ENCODE measurements around the gene SLC25A45.

The SLC25A45 gene

DNA sequence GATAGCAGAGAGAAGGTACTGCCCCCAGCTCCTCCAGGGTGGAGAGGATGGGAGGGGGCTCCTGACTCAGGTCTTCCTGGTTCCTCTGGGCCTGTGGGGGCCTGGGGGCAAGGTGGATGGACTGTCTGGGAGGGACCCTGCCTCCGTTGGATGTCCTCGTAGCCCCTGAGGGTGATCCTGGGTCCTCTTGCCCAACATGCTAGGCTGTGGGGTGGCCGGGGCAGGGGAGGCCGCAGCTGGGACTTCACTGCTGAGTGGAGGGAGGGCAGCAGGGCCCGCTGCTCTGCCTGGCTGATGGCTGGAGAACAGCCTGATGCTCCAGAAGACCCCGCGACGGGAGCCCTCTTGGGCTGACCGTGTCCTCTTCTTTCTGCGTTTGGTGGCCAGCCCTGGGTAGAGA lies 17.4 kb upstream of the SLC25A45 start:
- no peak overlapping the region for H3K4me3 Mint-ChIP-seq
- H3K27ac Mint-ChIP-seq = no peak overlapping the region
- no peaks in the 10 kb centered on the region for H3K27me3 Mint-ChIP-seq
- H3K4me1 Mint-ChIP-seq = peaks cover 9% of the 10 kb centered on the region
- peaks cover 6% of the 10 kb centered on the region for H3K36me3 Mint-ChIP-seq
- no peaks in the 10 kb centered on the region for H3K9me3 Mint-ChIP-seq

DNA sequence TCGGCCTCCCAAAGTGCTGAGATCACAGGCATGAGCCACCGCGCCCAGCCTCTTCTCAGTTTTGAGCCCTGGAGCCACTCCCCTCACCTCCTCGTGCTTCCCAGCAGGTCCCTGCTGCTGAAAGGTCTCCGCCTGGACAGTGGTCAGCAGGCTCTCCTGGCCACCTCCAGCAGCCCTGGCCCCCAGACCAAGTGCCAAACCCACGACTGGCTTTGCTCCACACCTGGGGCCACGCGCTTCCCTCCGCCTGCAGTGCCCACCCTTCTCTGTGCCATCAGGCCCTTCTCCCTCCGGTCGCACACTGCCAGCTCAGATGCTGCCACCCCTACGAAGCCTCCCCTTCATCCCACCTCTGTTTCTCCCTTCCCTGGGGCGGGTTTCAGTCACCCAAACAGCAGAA lies 16.8 kb upstream of the SLC25A45 start:
- H3K4me3 Mint-ChIP-seq = no peak overlapping the region
- peaks cover 9% of the 10 kb centered on the region for H3K4me1 Mint-ChIP-seq
- no peaks in the 10 kb centered on the region for H3K9me3 Mint-ChIP-seq
- H3K27ac Mint-ChIP-seq = no peak overlapping the region
- H3K36me3 Mint-ChIP-seq = peaks cover 6% of the 10 kb centered on the region
- no peaks in the 10 kb centered on the region for H3K27me3 Mint-ChIP-seq

DNA sequence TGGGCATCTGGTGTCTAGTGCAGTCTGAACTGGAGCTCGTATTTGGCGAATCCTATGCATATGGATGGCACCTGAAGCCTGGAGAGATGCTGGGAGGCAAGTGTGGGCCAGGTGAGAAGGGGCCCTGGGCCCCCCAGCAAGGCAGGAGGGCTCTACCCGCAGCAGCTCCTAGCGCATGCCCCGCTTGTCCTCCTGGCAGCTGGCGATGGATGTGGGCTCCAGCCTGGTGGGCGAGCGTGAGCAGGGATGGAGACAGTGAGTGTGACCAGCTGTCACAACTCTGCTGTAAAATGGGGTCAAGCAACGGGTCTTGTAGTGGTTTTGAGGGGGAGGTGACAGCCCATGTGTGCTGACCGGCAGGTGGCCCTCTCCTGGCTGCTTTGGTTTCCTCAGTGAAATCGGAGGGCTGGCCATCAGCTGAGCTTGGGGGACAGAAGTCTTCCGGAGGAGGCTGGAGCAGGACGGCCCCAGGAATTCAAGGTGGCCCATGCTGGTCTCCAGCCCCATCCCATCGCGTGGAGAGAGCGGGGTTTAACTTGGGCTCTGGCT lies 16.0 kb upstream of the SLC25A45 start:
- Mint-ChIP-seq H3K36me3 (peaks cover 6% of the 10 kb centered on the region), H3K27ac (no peak overlapping the region), H3K4me3 (no peak overlapping the region)

DNA sequence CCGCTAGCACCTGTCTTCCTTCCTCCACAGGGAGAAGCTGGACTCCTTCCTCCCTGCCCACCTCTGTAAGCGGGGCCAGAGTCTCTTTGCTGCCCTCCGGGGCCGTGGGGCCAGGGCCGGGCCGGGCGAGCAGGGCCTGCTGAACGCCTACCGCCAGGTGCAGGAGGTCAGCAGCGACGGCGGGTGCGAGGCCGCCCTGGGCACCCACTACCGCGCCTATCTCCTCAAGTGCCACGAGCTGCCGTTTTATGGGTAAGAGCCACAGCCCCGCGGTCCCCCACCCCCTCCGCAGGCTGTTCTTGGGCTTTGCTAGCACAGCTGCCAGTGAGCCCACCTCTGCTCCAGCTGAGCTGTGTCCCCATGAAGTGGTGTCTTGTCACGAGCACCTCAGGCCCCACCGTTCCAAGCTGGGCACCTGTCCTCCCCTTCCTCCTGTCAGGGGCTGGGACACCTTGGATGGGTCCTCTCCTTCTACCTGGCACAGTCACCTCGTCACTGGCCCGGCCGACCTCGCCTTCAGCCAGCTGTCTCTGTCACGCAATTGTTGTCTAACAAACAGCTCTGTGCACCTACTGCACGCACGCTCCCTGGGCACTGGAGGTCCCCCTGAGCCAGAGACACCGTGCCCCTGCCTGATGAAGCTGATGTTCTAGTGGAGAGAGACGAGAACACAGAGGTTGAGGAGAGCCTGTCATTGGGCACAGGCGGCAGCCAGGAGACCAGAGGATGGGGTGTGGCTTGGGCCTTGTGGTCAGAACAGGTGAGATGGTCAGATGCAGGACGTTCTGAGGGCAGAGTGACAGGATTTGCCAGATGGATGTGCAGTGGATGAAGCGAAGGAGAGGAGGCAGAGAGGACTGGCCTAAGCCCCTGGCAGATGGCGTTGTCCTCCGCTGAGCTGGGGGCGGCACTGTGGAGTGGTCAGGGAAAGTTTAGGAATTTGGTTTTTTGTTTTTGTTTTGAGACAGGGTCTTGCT lies 14.6 kb upstream of the SLC25A45 start:
- peaks cover 4% of the 10 kb centered on the region for H3K4me1 Mint-ChIP-seq
- no peak overlapping the region for H3K4me3 Mint-ChIP-seq
- H3K36me3 Mint-ChIP-seq = peaks cover 6% of the 10 kb centered on the region
- no peaks in the 10 kb centered on the region for H3K9me3 Mint-ChIP-seq
- no peaks in the 10 kb centered on the region for H3K27me3 Mint-ChIP-seq
- H3K27ac Mint-ChIP-seq = peak overlapping the region; percentile 15

More for the DNA sequence above, 16.0 kb upstream of the SLC25A45 start:
- Mint-ChIP-seq H3K4me1 (peaks cover 6% of the 10 kb centered on the region), H3K27me3 (no peaks in the 10 kb centered on the region), H3K9me3 (no peaks in the 10 kb centered on the region)

DNA sequence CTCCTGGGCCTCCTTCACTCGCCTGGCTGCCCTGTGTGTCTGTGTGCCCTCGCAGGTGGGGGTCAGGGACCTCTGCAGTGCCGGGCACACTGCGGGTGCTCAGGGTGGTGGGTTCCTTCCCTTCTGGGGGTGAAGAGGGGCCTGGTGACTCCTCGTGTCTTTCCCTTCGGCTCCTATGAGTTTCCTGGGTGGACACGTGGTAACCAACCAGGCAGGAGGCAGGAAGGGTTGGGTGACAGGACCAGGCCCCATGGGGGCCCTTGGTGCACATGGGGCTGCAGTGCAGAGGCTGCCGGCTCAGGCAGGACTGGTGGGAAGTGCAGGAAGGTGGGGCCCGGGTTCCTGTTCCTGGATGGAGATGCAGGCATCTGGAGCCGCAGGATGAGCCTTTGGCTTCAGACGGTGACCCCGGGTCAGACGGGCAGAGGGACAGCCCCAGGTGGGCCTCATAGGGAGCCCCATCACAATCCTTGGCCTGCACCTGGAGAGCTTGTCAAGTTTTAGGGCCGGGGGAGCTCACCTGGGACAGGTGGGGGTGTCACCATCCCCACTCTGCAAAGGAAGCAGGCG lies 13.6 kb upstream of the SLC25A45 start:
- peaks cover 6% of the 10 kb centered on the region for H3K36me3 Mint-ChIP-seq
- H3K4me3 Mint-ChIP-seq = no peak overlapping the region
- H3K4me1 Mint-ChIP-seq = peaks cover 2% of the 10 kb centered on the region
- no peaks in the 10 kb centered on the region for H3K9me3 Mint-ChIP-seq
- no peak overlapping the region for H3K27ac Mint-ChIP-seq
- H3K27me3 Mint-ChIP-seq = no peaks in the 10 kb centered on the region

DNA sequence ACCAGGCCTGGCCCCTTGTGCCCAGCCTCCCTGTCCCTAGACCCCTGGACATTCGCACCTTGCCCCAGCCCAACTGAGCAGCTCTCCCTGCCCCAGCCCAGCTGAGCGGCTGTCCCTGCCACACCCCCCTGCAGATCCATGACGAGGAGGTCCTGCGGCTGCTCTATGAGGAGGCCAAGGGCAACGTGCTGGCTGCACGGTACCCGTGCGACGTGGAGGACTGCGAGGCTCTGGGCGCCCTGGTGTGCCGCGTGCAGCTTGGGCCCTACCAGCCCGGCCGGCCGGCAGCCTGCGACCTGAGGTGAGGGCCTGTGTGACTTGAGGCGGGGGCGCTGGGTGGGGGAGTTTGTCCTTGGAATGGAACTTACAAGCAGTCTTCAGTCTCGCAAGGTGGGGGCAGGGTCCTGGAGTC lies 11.7 kb upstream of the SLC25A45 start:
- no peak overlapping the region for H3K4me3 Mint-ChIP-seq
- H3K27me3 Mint-ChIP-seq = no peaks in the 10 kb centered on the region
- no peak overlapping the region for H3K27ac Mint-ChIP-seq
- H3K9me3 Mint-ChIP-seq = no peaks in the 10 kb centered on the region
- H3K36me3 Mint-ChIP-seq = peaks cover 6% of the 10 kb centered on the region
- H3K4me1 Mint-ChIP-seq = peaks cover 16% of the 10 kb centered on the region

DNA sequence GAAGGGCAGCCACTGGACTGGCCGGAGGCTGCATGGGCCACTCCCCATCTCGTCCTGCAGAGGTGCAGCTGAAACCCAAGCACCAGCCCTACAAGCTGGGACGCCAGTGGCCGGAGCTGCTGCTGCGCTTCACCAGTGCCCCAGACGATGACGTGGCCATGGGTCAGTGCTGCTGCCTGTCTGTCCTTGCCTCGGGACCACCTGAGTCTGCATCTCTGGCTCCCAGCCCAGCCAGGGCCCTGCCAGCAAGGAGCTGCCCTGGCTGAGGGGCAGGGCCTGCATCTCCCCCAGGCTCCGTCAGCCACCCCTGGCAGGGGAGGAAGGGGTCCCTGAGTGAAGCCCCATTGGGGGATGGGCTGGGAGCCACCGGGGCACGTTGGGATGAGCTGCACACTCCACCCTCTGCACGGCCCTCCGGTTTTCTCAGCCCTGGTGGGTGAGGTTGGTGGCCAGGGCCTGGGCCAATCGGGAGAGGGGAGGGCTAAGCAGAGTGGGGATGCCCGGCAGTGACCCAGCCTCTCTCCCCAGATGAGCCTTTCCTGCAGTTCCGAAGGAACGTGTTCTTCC lies 11.2 kb upstream of the SLC25A45 start:
- peaks cover 22% of the 10 kb centered on the region for H3K4me1 Mint-ChIP-seq
- H3K27ac Mint-ChIP-seq = no peak overlapping the region
- H3K9me3 Mint-ChIP-seq = no peaks in the 10 kb centered on the region
- H3K27me3 Mint-ChIP-seq = no peaks in the 10 kb centered on the region
- peaks cover 8% of the 10 kb centered on the region for H3K36me3 Mint-ChIP-seq
- H3K4me3 Mint-ChIP-seq = no peak overlapping the region

DNA sequence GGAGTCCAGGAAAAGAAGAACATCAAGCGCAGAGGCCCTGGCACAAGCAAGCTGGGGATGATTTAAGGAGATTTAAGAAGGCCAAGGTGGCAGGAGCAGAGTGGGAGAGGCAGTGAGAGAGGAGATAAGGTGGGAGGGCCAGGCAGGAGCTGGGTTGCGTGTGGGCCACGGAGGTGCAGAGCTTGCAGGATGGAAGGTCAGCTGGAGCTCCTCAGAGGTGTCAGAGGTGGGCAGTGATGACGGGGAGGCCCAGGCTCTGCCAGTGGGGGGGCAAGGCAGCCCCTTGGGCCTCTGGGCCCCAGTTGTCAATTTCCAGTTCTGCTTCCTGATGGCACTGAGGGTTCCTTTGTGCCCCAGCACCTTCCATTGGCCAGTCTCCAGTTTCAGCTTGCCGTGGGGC lies 10.5 kb upstream of the SLC25A45 start:
- H3K9me3 Mint-ChIP-seq = no peaks in the 10 kb centered on the region
- peaks cover 7% of the 10 kb centered on the region for H3K36me3 Mint-ChIP-seq
- H3K27ac Mint-ChIP-seq = no peak overlapping the region
- H3K4me3 Mint-ChIP-seq = no peak overlapping the region
- H3K4me1 Mint-ChIP-seq = peaks cover 29% of the 10 kb centered on the region
- no peaks in the 10 kb centered on the region for H3K27me3 Mint-ChIP-seq

DNA sequence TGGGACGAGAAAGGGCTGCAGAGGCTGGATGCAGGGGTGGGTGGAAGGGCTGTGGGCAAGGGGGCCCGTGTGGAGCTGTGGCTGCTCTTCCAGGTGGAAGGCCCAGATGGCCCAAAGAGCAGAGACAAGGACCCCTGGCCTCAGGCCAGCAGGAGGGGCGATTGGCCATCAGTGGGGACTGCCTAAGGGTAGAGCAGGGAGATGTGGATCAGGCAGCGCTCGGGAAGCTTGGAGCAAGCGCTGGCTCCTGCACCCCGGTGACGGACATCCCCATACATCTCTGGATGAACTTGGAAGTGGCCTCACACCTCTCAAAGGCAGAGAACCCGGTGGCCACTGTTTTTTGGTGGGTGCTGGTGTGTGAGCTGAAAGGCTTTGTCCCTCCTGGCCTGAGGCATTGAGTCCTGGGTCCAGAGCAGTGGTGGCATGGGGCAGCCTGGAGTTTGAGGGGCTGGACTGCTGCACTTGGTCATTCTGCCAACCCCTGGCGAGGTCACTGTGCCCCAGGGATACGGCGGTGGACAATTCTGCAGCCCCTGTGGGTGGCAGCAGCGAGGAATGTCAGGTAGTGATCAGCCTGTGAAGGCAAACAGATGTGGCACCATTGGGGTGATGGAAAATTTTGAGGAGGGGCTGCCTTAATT lies 9.9 kb upstream of the SLC25A45 start:
- peaks cover 5% of the 10 kb centered on the region for H3K36me3 Mint-ChIP-seq
- no peak overlapping the region for H3K4me3 Mint-ChIP-seq
- no peaks in the 10 kb centered on the region for H3K9me3 Mint-ChIP-seq
- H3K4me1 Mint-ChIP-seq = peaks cover 33% of the 10 kb centered on the region
- H3K27ac Mint-ChIP-seq = peak overlapping the region; percentile 41
- no peaks in the 10 kb centered on the region for H3K27me3 Mint-ChIP-seq

DNA sequence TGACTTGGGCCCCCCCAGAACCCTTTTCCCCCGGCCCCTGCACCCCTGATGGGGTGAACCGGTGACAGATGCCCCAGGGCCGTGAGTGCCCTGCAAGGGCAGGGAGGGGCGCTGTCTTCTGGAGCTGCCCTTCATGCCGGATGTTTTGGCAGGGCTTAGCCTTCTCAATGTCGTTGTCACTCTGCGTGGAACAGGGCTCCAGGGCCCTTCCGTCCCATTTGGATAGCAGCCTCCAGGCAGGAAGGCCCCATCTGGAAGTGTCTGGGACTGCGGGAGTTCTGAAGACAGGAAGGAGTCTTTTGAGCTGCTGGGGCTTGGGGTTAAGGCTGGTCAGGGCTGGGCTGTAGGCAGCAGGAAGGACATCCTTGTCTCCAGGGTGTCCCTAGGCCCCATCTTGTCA lies 8.6 kb upstream of the SLC25A45 start:
- Mint-ChIP-seq H3K27me3 (no peaks in the 10 kb centered on the region), H3K4me1 (peaks cover 37% of the 10 kb centered on the region), H3K27ac (no peak overlapping the region), H3K4me3 (peak overlapping the region; percentile 15), H3K9me3 (no peaks in the 10 kb centered on the region), H3K36me3 (peaks cover 2% of the 10 kb centered on the region)

DNA sequence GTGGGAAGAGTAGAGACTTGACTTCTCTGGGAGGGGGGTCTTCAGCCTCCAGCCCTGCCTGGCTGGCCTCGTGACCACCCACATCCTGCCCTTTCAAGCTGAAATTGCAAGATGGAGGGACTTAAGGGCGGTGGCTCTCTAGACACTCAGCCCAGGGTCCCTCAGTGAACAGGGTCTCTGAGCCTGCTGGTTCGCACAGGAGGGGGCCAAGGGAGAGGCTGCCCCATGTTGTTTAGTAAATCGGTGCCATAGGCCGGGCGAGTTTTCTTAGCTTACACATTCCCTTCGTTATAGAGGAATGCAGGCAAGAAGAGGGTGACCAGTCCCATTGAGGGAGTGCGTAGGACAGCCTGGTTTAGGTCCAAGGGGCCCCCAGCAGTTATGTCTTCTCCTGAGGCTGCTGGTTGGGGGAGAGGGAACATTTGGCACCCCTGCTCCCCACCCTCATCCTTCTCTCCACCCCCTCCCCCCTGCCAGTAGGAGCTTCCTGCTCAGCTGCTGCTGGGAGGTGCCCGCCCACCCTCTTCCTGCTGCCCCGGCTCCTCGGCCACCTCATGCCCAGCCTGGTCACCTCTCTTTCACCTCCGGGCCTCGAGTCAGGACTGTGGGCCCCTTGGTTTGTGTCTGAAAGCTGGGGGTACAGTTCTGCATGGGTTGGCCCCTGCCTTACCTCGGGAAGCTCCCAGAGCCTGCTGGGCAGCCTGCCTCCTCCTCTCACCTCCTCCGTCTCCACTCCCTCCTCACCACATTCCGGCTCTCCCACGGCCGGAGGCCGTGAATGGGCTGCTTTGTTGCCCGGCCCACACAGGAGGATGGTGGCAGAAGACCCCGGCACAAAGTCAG lies 7.9 kb upstream of the SLC25A45 start:
- no peaks in the 10 kb centered on the region for H3K9me3 Mint-ChIP-seq
- H3K4me1 Mint-ChIP-seq = peaks cover 40% of the 10 kb centered on the region
- peak overlapping the region; percentile 41 for H3K27ac Mint-ChIP-seq
- H3K4me3 Mint-ChIP-seq = peak overlapping the region; percentile 30
- no peaks in the 10 kb centered on the region for H3K27me3 Mint-ChIP-seq
- peaks cover 2% of the 10 kb centered on the region for H3K36me3 Mint-ChIP-seq

DNA sequence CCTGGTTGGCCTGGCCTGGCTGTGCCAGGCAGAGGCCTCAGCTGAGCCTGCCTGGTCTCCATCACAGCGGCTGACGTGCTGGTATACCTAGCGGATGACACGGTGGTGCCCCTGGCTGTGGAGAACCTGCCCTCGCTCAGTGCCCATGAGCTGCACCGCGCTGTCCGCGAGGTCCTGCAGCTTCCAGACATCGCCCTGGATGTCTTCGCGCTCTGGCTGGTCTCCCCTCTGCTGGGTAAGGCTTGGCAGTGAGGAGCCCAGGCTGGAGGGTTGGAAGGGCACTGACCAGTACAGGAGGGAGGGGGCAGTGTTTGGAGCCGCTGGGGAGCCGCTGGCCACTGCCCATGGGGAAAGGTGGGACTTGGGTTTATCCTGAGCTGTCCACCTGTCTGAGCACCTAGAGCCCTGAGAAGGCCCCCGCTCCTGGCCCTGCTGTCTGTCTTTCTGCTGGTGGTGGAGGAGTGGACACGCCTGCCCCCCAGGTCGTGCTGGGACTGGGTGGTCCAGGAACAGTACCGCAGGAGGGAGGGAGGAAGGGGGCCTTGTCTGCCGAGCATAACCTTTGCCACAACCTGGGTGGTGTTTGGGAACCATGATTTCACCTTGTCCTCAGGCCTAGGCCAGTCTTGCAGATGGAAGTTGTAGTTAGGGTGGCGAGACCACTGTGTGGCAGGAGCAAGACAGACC lies 7.0 kb upstream of the SLC25A45 start:
- Mint-ChIP-seq H3K4me1 (peaks cover 49% of the 10 kb centered on the region), H3K27ac (no peak overlapping the region), H3K4me3 (peak overlapping the region; percentile 96), H3K9me3 (no peaks in the 10 kb centered on the region), H3K27me3 (no peaks in the 10 kb centered on the region), H3K36me3 (peaks cover 2% of the 10 kb centered on the region)

DNA sequence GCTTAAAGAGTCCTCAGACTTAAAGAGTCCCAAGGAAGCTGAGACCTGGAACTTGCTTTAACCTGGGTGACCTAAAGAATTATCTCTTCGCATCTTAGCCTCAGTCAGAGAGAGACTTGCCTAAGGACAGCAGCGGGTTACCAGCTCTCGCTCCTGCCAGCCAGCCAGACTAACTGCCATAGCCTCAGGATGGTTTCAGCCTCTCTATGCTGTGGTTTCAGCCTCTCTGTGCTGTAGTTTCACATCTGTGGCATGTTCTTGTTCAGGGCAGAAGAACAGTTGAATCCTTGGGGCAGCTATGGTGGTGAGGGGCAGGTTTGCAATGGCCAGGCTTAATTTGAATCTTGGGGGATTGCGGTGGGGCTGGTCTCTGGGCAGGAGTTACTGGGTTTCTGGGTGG lies 6.3 kb upstream of the SLC25A45 start:
- Mint-ChIP-seq H3K27me3 (no peaks in the 10 kb centered on the region), H3K4me3 (peak overlapping the region; percentile 96), H3K36me3 (peaks cover 2% of the 10 kb centered on the region), H3K9me3 (no peaks in the 10 kb centered on the region), H3K4me1 (peaks cover 56% of the 10 kb centered on the region), H3K27ac (peak overlapping the region; percentile 92)

All from activated naive CD4-positive, alpha-beta T cell treated with anti-CD3 and anti-CD28 coated beads, Interleukin-2, amount 50 U/mL, for 24 hours (primary cell).